Upper lobe of left lung (tissue), 6 donors: ENCODE data around the gene CHMP6. TPM values are rescaled to one million over a fixed set of nuclear protein-coding genes. Genes with fewer than 3 reads are reported as not detected.
"Not testable (repeated sequence)": the region's sequence is repeated elsewhere in the genome, so short reads cannot be mapped to it uniquely, and the experiment has no call there.

ENCODE experiments used
- ATAC-seq, 2 donors: fragments of 200-7000 bp; cut with Tn5 transposase; one replicate each; pipeline ENCODE4 v1.9.1; 2022; ENCODE audit warnings: mild to moderate bottlenecking in 2 of 2, moderate library complexity in 2 of 2; ENCODE audit not compliant: low FRiP score in 2 of 2
- DNase-seq, 2 donors: peaks; one replicate each; pipeline ENCODE4 v3.0.0-alpha.2; 2019 to 2020
- H3K27ac ChIP-seq, 4 donors: fragments of 200-600 bp; sonication (generic); one replicate each; pipeline ENCODE4 v1.5.1; 2016 to 2019
- H3K27me3 ChIP-seq, 4 donors: fragments of 200-600 bp; sonication (generic); one replicate each; pipeline ENCODE4 v1.5.1; 2017 to 2019
- H3K36me3 ChIP-seq, 4 donors: fragments of 200-600 bp; sonication (generic); one replicate each; pipeline ENCODE4 v1.5.1; 2016 to 2019
- H3K4me1 ChIP-seq, 4 donors: fragments of 200-600 bp; sonication (generic); one replicate each; pipeline ENCODE4 v1.5.1; 2018 to 2019
- H3K4me3 ChIP-seq, 4 donors: fragments of 200-600 bp; sonication (generic); one replicate each; pipeline ENCODE4 v1.5.1; 2017 to 2019; ENCODE audit warnings: mild to moderate bottlenecking in 2 of 4, moderate library complexity in 1 of 4
- H3K9me3 ChIP-seq, 4 donors: fragments of 200-600 bp; sonication (generic); one replicate each; pipeline ENCODE4 v1.5.1; 2018 to 2019
- EP300 ChIP-seq, 4 donors: sonication (generic); formaldehyde crosslinking; IDR thresholded peaks; one replicate each; pipeline ENCODE4 v1.5.1; 2017; ENCODE audit warnings: antibody characterized with exemption in 4 of 4, control low read depth in 2 of 4
- POLR2A ChIP-seq, 4 donors: fragments of 450-650 bp; IDR thresholded peaks; one replicate each; pipeline ENCODE4 v1.5.1; 2016 to 2017; ENCODE audit warnings: antibody characterized with exemption in 4 of 4, mild to moderate bottlenecking in 2 of 4
- POLR2AphosphoS5 ChIP-seq, 2 donors: sonication (generic); formaldehyde crosslinking; IDR thresholded peaks; one replicate each; pipeline ENCODE4 v1.5.1; 2017; ENCODE audit warnings: antibody characterized with exemption in 2 of 2
- WGBS, 2 donors: methylation state at CpG; one replicate each; pipeline ENCODE4 v1.1.5; 2017 to 2018; 5-methylcytosine and 5-hydroxymethylcytosine counted together
- total RNA-seq, 6 donors: library from RNA; depleted of rRNA in 4 of 6; stranded (reverse); fragments of >200 nt in 4 of 6; gene quantifications; one replicate each; pipeline versions ENCODE4 v1.1.0 to v1.2.1, GENCODE V29; 2016 to 2021
- TF ChIP-seq, protein P1 (sequence below), 6 experiments: fragments of 450-650 bp in 4 of 6; fragments of 200-600 bp in 2 of 6; sonication (generic) in 2 of 6; IDR thresholded peaks; one replicate each; pipeline ENCODE4 v1.5.1; 2016 to 2019; ENCODE audit warnings: antibody characterized with exemption in 6 of 6
- donor health status: DM: no; HTN: no; CAD: no; lungs with moderate emphysema.
- donor health status: DM: no; HTN: yes; CAD: no; lungs with severe emphysema.

CHMP6 gene
- total RNA-seq, 6 donors from 2014 or later = 29.5 to 75.4 (median 34.8) TPM

DNA sequence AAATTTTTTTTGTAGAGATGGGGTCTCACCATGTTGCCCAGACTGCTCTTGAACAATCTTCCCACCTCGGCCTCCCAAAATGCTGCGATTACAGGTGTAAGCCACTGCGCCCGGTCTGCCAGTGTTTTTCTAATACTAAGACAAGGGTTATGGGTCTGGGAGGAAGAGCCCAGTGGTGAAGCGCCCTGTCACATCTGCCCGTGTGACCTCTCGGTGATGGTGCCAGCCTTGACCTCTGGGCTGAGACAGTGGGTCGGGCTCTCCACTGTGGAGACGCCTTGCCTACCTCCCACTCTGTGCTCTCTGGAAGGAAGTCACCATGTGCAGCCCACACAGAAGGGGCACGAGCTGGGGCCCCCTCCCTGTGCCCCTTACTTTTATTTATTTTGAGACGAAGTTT lies 38.2 kb downstream of the CHMP6 start:
- DNase-seq (no peak), ATAC-seq (no peak)
- Histone ChIP-seq H3K4me3 (no peak overlapping the region), H3K9me3 (no peaks in the 10 kb centered on the region), H3K27ac (no peak overlapping the region), H3K4me1 (peaks cover 57 to 83% (median 66%) of the 10 kb centered on the region in 4 donors), H3K27me3 (no peaks in the 10 kb centered on the region), H3K36me3 (no peaks in the 10 kb centered on the region)
- no peak for TF ChIP-seq POLR2A (IDR thresholded peaks at IDR 0.05)
- TF ChIP-seq, protein P1, sequence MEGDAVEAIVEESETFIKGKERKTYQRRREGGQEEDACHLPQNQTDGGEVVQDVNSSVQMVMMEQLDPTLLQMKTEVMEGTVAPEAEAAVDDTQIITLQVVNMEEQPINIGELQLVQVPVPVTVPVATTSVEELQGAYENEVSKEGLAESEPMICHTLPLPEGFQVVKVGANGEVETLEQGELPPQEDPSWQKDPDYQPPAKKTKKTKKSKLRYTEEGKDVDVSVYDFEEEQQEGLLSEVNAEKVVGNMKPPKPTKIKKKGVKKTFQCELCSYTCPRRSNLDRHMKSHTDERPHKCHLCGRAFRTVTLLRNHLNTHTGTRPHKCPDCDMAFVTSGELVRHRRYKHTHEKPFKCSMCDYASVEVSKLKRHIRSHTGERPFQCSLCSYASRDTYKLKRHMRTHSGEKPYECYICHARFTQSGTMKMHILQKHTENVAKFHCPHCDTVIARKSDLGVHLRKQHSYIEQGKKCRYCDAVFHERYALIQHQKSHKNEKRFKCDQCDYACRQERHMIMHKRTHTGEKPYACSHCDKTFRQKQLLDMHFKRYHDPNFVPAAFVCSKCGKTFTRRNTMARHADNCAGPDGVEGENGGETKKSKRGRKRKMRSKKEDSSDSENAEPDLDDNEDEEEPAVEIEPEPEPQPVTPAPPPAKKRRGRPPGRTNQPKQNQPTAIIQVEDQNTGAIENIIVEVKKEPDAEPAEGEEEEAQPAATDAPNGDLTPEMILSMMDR (IDR thresholded peaks at IDR 0.05) = no peak
- TF ChIP-seq POLR2AphosphoS5 (IDR thresholded peaks at IDR 0.05) = no peak
- no peak for TF ChIP-seq EP300 (IDR thresholded peaks at IDR 0.05)
- WGBS, 2 donors = 85 to 88% methylated on average over 7 to 11 of the region's 11 CpGs

DNA sequence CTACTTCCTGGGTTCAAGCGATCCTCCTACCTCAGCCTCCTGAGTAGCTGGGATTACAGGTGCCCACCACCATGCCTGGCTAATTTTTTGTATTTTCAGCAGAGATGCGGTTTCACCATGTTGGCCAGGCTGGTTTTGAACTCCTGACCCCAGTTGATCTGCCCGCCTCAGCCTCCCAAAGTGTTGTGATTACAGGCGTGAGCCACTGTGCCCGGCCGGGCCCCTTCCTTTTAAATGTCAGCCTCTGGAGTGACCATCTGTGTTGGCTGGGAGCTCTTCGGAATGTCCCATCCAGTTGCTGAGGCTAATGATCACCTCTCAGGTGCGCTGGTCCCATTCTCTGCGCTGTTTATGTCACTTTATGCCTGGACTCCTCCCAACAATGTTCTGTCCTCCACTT lies 38.7 kb downstream of the CHMP6 start:
- not testable (repeated sequence) for H3K36me3 ChIP-seq, H3K27me3 ChIP-seq, ATAC-seq, H3K4me3 ChIP-seq, DNase-seq, H3K9me3 ChIP-seq
- WGBS, 2 donors = 79 to 92% methylated on average over 9 of the region's 9 CpGs
- H3K4me1 ChIP-seq = peaks cover 56 to 78% (median 62%) of the 10 kb centered on the region in 4 donors
- H3K27ac ChIP-seq = peak overlapping the region; percentile 40 to 91 (median 84)

DNA sequence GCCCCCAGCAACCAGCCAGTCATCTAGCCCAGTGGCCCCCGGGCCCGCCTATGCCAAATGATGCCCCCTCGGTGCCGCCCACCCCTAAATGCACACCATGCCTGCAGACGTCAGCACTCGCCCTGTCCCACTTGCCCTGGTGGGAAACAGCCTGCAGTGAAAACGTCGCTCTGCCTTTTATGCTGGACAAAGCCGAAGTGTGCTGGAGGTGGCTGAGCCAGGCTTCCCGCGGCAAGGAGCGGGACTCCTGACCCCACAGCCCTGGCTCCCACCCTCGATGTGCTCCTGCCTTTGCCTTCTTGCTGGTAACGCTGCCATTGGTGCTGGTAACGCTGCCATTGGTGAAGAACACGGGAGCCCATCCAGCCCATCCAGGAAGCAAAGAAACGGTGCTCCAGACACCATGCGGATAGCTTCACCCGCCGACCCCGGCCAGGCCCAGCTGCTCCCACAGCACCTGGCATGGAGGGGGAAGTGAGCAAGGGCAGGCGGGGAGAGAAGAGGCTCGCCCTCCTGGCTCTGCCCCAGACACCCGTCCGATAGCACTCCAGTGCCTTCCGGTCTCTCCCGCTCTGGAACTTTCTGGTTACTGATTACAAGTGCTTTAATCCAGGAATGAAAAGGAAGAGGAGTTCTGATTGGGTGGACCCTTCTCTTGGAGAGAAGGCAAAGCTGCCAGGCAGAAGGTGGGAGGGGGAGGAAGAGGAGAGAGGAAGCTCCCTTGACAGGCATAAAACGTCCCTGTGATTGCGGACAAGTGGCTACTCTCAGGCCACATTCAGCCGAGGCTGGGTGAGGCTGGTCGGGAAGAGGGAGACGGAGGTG lies 39.3 kb downstream of the CHMP6 start:
- DNase-seq = peak; percentile 81 to 86
- Histone ChIP-seq H3K4me3 (peak overlapping the region in 3 of 4 donors; percentile 23 to 80 (median 33)), H3K4me1 (peaks cover 55 to 73% (median 59%) of the 10 kb centered on the region in 4 donors), H3K27ac (peak overlapping the region; percentile 79 to 91 (median 86)), H3K36me3 (no peaks in the 10 kb centered on the region), H3K27me3 (no peaks in the 10 kb centered on the region), H3K9me3 (no peaks in the 10 kb centered on the region)
- 39 to 54% methylated on average over 24 to 32 of the region's 32 CpGs for WGBS, 2 donors
- TF ChIP-seq POLR2A (IDR thresholded peaks at IDR 0.05) = peak in 2 of 4 donors; percentile 26 to 48
- TF ChIP-seq POLR2AphosphoS5 (IDR thresholded peaks at IDR 0.05) = peak; percentile 31 to 74
- peak in 1 of 4 donors; percentile 80 for TF ChIP-seq EP300 (IDR thresholded peaks at IDR 0.05)
- TF ChIP-seq, protein P1 (IDR thresholded peaks at IDR 0.05) = no peak
- ATAC-seq = peak in 1 of 2 donors; percentile 63

DNA sequence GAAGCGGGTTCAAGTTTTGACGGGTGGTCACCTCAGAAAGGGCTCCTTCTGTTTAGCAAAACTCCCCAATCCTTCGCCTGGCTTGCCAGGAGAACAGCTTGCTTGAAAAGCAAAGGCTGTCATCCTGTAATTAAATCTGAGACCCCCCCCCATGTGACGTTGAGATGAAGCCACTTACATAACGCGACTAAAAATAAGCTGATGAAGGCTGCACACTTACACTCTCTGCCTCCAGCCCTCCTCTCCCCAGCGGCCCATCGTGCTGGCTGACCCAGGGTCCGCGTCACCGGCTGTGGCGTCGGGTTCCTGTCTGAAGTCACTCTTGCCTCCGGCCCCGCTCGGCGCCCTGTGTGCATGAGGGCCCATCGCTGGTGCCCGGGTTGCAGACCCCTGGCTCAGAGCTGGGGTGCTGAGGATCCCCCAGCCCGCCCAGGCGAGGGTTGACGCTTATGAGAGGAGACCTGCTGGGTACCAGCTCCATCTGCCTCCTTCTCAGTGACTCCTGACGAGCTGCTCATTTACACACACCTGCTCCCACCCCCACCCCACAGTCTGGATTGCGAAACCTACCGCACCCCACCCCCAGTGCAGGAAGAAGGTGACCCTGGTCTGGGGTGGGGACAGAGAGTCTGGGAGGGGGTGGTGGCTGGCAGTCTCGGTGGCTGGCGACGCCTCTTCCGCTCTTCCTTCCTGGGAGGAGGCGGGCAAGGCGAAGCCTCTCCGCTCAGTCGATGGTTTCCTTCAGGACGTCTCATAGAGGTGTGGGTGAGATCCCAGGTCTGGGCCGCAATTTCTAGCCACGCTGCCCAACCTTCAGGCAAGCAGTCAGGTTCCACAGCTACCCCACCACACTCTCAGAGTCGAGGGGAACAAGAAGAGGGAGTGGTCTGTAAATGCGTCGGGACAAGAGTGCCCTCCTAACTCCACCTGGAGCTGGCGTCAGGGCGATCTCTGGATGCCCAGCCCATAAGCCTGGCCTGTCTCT lies 40.2 kb downstream of the CHMP6 start:
- ATAC-seq = peak in 1 of 2 donors; percentile 6
- H3K4me3 ChIP-seq = peak overlapping the region in 3 of 4 donors; percentile 23 to 80 (median 33)
- peak overlapping the region; percentile 79 to 91 (median 86) for H3K27ac ChIP-seq

More for the DNA sequence above, 40.2 kb downstream of the CHMP6 start:
- peak; percentile 79 to 87 for DNase-seq
- Histone ChIP-seq H3K9me3 (no peaks in the 10 kb centered on the region), H3K36me3 (no peaks in the 10 kb centered on the region), H3K27me3 (no peaks in the 10 kb centered on the region), H3K4me1 (peaks cover 51 to 73% (median 57%) of the 10 kb centered on the region in 4 donors)
- peak in 1 of 4 donors; percentile 24 for TF ChIP-seq EP300 (IDR thresholded peaks at IDR 0.05)
- peak in 1 of 2 donors; percentile 71 for TF ChIP-seq POLR2AphosphoS5 (IDR thresholded peaks at IDR 0.05)
- TF ChIP-seq, protein P1 (IDR thresholded peaks at IDR 0.05) = no peak
- 40 to 53% methylated on average over 32 to 41 of the region's 41 CpGs for WGBS, 2 donors
